Epithelial cell of proximal tubule (primary cell): ENCODE measurements around the gene NBL1. TPM values are rescaled to one million over a fixed set of nuclear protein-coding genes. Genes with fewer than 3 reads are reported as not detected.

Experiments used
- DNase-seq: peaks from one replicate; pipeline ENCODE4 v3.0.0-alpha.2; 2011; ENCODE audit warnings: low read depth
- H3K4me3 ChIP-seq: 2 replicates; pipeline ENCODE4 v1.5.1; 2011; ENCODE audit warnings: low read depth, mild to moderate bottlenecking, low read length
- total RNA-seq: library from RNA; depleted of rRNA; stranded (reverse); fragments of >200 nt; gene quantifications from 2 replicates; pipeline ENCODE4 v1.2.3, GENCODE V29; 2015
- TF ChIP-seq, protein P1 (sequence below): conservative IDR thresholded peaks from 2 replicates; pipeline ENCODE4 v1.5.1; 2012; ENCODE audit warnings: low read depth, mild to moderate bottlenecking, low read length

Gene NBL1
- total RNA-seq, 1 donor from 2014 or later = 64.6 TPM

DNA sequence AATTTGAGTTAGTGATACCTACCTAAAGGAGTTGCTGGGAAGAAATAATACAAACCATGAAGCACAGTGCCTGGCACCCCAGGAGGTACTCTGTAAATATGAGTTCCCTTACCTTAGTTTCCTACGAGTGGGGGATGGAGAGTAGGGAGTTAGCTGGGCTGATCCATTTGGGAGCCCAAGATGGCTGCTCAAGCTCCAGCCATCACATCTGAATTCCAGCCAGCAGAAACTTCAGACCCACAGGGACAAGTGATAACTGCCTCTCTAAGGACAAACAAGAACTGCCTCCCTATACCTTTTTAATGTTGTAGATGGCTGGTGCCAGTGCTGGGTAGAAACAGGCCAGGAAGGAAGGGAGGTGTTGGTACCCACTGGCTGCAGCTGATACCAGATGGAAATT, 43.3 kb downstream of the NBL1 start:
- no peak for DNase-seq
- no peak overlapping the region for H3K4me3 ChIP-seq
- TF ChIP-seq, protein P1, sequence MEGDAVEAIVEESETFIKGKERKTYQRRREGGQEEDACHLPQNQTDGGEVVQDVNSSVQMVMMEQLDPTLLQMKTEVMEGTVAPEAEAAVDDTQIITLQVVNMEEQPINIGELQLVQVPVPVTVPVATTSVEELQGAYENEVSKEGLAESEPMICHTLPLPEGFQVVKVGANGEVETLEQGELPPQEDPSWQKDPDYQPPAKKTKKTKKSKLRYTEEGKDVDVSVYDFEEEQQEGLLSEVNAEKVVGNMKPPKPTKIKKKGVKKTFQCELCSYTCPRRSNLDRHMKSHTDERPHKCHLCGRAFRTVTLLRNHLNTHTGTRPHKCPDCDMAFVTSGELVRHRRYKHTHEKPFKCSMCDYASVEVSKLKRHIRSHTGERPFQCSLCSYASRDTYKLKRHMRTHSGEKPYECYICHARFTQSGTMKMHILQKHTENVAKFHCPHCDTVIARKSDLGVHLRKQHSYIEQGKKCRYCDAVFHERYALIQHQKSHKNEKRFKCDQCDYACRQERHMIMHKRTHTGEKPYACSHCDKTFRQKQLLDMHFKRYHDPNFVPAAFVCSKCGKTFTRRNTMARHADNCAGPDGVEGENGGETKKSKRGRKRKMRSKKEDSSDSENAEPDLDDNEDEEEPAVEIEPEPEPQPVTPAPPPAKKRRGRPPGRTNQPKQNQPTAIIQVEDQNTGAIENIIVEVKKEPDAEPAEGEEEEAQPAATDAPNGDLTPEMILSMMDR = no peak

DNA sequence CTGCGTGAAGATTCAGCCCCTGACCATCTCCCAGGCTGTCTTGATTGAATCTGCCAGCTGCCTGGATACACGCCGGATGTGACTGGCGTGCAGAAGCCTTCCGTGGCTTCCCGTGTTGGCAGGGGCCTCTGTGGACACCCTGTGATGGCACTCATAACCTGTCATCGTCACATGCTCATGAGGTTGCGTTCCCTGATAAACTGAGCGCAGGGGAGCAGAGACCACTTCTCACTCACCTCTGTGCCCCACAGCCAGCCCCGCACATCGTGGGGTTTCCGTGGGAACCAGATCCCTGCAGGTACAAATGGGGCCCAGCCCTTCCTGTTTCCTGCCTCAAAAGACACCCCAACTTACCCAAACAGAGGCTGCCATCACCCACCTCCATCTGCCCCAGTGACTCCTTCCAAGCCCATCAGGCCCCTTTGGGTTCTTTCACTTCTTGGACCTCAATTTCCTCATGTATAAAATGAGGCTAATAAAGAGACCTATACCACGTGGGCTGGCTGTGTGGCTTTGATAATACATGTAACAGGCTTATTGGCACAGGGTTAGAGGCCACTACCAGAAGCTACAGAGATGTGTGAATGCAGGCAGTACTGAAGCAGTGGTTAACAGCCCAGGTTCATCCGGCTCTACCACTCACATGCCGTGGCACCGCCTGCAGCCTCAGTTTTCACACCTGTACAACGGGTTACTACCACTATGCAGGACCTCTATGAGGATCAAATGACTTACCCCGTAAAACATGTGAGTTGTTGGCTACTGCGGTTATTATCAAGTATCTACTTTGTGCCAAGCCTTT, 44.1 kb downstream of the NBL1 start:
- no peak for DNase-seq
- TF ChIP-seq, protein P1 = no peak
- no peak overlapping the region for H3K4me3 ChIP-seq

DNA sequence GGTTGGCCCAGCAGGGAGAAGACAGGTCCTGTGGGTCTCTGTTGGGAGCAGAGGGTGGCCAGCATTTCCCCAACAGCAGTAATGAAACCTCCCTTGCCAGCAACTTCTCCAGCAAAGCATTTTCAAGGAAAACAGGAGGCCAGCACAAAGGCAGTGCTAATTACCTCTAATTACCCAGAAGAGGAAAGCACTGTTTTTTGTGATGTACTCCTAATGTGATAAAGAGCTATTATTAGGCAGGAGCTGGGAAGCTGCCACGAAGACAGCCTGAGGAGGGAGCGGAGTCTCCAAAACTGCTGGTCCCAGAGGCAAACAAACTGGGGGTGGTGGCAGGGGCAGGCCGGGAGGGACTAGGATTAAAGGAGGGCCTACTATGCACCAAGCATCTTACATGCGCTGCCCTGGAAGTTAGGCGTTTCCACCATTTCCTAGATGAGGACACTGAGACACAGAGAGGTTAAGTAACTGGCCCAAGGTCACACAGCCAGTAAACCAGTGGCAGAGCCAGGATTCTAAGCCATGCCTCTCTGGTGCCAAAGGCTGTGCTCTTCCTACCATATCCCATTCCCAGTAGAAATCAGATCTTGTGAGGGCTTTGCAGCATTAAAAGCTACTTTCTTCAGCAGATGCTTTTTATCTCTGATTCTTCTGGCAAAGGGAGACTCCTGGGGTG, 45.1 kb downstream of the NBL1 start:
- TF ChIP-seq, protein P1 = no peak

DNA sequence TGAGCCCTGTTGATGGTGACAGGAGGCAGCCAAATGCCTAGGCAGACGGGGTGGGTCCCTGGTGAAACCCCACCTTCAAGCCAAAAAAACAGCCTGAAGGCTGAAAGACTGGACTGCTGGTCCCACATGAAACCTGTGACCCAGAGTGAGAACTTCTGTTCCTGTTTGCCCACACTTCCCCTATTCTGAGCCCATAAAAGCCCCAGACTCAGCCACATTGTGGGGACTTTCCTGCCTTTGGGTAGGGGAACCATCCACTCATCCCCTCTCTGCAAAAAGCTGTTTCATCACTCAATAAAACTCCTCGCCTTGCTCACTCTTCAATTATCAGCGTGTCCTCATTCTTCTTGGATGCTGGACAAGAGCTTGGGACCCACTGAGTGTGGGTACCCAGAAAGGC, 45.7 kb downstream of the NBL1 start:
- DNase-seq = no peak
- TF ChIP-seq, protein P1 = no peak
- no peak overlapping the region for H3K4me3 ChIP-seq

More for the DNA sequence above, 45.1 kb downstream of the NBL1 start:
- DNase-seq = no peak
- H3K4me3 ChIP-seq = no peak overlapping the region

DNA sequence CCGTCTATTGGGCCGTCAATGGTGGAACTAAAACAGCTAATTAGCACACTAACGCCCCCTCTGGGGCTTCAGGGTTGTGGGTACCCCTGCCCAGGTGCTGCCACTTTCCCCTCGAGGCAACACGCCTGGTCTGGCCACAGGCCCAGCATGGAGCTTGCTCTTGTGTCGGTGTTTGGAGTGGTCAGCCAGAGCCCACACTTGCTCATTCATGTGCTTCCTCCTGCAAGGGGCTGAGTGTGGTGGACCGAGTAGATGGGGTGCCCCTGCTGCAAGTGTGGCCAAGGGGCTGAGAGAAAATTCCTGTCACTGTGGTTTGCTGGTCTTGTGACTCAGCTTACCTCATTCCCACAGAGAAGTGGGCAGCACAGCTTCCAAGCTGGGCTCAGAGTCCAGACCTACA, 46.2 kb downstream of the NBL1 start:
- DNase-seq = no peak
- no peak overlapping the region for H3K4me3 ChIP-seq
- TF ChIP-seq, protein P1 = no peak

DNA sequence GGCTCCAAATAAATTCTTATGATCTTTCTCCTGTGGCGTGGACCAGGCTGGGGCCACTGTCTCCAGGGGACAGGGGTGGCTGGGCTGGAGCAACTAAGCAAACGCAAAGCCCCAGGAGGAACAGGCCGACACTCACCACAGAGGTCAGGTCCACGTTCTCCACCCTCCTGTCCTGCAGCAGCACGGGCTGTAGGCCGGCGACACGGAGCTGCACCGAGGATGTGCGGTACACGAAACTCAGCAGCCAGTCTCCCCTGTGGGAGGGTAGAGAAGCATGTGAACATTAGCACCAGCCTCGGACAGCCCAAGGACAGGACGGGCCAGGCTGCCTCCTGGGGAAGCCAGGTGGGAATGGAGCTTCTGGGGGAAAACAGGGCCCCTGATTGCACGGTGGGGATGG, 50.2 kb downstream of the NBL1 start:
- no peak for DNase-seq
- TF ChIP-seq, protein P1 = no peak
- no peak overlapping the region for H3K4me3 ChIP-seq
